Measurements from ENCODE around the gene RAB5B.
"Not testable (repeated sequence)": the region's sequence is repeated elsewhere in the genome, so short reads cannot be mapped to it uniquely, and the experiment has no call there.

The RAB5B gene

DNA sequence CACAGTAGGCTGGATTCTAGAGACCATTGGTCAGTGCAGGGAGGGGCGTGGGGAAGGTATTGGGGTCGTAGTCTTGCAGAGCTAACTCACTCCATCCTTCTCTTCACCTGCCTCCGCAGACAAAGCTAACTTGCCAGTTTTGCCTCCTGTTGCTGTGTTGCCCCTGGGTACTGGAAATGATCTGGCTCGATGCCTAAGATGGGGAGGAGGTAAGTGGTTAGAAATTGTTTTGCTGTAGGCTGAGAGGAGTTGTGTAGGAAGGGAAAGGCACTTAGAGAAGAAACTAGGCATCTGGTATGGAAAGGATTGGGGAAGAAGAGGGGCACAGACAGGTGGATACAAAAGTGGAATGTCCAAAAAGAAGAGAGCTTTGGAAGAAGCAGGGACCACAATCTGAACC, 31.8 kb upstream of the RAB5B start:
- no peak for DNase-seq

DNA sequence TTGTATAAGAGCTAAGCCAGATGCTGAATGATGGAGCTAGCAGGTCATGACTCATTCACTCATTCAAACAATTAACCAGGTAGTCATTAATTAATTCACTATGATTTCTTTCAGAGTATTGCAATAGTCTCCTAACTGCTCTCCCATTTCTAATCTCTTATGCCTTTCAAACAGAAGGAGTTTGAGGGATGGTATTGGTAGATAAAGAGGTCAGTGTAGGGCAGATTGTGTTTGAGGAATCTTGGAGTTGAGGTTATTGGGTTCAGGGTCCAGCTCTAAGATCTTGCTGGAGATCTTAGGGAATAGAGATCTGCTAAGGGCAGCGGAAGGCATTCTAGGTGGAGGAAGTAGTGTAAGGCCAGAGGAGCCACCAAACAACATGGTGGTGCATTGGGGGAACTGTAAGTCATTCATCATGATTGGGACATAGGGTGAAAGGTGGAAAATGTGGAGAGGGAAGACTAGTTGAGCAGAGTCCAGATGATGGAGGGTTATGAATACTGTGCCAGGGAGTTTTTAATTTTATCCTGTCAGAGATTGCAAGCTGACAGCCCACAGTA, 31.2 kb upstream of the RAB5B start:
- no peak for DNase-seq

GRCh38 chr12:55946553-55946952, 27.3 kb upstream of the RAB5B start:
- no peak for DNase-seq

GRCh38 chr12:55955344-55955743, 18.5 kb upstream of the RAB5B start:
- no peak for DNase-seq

DNA sequence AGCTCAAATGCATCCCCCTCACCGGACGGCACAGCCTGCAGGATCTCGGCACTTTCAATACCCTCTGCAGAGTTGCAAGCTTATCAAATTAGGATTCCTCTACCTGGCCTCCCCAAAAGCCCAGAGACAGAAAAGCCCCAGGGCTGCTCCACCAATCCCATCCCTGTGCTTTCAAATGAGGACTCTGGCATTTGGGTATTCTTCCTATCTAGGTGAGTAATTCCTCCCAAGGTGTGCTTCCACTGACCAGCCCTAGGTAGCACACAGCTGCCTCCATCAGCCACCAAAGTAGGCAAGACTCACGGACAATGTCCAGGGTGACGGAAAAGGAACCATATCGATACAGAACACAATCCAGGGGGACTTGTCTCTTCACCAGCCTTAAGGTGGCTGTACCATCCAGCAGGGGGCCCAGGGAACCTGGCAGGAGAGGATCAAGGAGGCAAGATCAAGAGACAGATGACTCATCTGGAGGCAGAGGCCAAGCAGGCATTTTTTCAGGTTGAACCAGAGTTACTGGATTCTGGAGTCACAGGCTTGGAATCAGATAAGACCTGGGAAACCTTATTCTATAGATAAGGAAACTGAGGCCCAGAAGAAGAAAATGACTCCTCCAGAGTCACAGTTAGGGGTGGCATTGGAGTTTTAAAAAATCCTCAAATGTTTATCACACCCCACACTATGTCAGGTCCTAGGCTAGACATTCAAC, 17.9 kb upstream of the RAB5B start:
- peak; percentile 46 for DNase-seq

DNA sequence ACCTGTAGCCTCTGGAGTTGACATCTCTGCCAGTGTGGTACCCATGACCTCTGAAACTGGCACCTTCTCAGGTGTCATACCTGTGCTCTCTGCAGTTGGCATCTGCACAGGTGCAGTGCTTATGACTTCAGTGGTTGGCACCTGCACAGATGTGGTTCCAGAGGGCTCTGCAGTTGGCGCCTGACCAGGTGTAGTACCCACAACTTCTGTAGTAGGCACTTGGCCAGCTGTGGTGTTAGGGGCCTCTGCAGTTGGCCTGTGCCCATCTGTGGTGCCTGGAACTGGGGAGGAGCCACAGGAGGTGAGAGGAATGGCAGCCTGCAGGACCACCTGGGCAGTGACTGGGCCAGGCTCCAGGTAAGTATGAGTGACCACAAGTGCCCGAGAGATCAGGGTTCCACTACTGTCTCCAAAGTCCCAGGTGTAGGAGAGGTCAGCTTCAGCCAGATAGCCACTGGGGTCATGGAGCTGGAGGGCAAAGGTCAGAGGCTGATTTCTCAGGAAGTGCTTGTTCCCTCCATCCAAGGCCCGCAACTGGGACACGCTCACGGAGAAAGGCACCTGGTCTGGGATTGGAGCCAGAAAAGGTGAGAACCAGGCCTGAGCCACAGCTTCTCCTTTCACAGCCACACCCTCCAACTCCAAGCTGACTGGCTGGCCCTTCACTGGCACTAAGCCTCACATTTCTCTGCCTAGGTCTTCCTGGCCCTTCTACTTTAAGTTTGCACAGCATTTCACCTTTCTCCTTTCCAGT, 16.6 kb upstream of the RAB5B start:
- DNase-seq, result no peak

DNA sequence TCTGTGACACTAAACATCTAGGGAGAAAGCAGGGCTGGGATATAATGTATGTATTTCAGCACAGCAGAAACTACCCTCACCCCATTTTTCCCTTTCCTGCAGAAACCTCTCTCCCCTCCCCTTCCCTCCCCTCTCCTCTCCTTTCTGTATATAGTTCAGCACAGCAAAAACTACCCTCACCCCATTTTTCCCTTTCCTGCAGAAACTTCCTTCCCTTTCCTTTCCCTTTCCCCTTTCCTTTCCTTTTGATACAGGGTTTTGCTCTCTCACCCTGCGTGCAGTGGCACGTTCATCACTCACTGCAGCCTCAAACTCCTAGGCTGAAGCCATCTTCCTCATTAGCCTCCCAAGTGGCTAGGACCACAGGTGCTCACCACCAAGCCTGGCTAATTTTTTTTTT, 10.1 kb upstream of the RAB5B start:
- DNase-seq, result no peak

DNA sequence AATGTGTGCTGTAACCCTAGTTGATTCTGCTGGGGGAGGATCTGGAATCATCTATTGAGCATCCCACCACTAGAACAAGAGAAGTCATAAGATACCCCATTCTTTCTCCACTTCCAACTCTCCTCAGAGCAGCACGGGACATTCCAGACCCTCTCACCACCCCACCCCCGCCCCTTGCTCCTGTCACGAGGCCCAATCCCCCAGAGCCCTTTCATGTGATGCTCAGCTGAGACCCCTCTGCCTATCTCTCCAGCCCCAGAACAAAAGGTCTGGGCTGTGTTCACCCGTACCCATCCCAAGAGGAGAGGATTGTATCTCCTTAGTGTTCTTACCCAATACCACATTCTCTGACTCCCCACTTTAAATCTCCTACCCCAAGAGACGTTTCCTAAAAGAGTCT, 8.6 kb upstream of the RAB5B start:
- DNase-seq, result no peak

- DNase-seq, result no peak
These were observed 7.9 kb upstream of the RAB5B start, which contains the start of gene PMEL for GRCh38 chr12:55965941-55966407. Gene PMEL, minus strand, starts transcription at chr12:55966042. Its CDS starts 31 bp downstream, at chr12:55966011.

DNA sequence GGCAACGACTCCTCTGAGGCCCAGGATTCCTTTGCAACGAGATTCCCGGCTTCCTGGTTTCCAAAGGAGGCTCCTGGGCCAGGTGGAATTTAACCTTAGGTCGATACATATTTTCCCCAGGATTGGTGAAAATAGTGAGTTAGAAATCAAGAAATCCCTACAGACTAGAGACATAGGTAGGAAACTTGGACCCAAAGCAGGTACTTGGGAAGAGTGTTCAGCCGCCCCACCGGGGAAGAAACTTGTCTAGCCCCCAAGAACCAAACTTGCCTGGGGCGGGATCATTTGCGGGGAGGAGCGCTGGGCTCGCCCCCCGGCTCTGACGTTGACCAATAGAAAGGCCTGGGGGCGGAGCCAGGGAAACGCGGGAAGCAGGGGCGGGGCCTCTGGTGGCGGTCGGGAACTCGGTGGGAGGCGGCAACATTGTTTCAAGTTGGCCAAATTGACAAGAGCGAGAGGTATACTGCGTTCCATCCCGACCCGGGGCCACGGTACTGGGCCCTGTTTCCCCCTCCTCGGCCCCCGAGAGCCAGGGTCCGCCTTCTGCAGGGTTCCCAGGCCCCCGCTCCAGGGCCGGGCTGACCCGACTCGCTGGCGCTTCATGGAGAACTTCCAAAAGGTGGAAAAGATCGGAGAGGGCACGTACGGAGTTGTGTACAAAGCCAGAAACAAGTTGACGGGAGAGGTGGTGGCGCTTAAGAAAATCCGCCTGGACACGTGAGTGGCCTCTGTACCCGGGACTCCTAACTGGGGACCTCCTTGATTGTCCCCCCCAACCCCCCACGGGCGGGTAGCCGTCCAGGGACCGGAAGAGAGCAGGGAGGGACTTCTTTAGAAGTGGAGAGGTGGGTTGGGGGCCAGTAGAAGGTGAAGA, 7.2 kb upstream of the RAB5B start, which contains the start of gene CDK2:
CDK2 (plus strand) TSS at position 423 of the 874 bp plus-strand sequence; CDS start at position 602, 179 bp downstream.
- DNase-seq, result peak; percentile 77

- DNase-seq, result no peak
These were observed 4.5 kb upstream of the RAB5B start for GRCh38 chr12:55969356-55969755.

GRCh38 chr12:55970775-55971174, 3.1 kb upstream of the RAB5B start:
- DNase-seq, result peak; percentile 10

DNA sequence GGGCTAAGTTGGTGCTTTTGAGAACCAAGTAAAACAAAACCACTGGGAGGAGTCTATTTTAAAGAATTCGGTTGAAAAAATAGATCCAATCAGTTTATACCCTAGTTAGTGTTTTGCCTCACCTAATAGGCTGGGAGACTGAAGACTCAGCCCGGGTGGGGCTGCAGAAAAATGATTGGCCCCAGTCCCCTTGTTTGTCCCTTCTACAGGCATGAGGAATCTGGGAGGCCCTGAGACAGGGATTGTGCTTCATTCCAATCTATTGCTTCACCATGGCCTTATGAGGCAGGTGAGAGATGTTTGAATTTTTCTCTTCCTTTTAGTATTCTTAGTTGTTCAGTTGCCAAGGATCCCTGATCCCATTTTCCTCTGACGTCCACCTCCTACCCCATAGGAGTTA, 1.8 kb upstream of the RAB5B start:
- DNase-seq, result peak; percentile 65

DNA sequence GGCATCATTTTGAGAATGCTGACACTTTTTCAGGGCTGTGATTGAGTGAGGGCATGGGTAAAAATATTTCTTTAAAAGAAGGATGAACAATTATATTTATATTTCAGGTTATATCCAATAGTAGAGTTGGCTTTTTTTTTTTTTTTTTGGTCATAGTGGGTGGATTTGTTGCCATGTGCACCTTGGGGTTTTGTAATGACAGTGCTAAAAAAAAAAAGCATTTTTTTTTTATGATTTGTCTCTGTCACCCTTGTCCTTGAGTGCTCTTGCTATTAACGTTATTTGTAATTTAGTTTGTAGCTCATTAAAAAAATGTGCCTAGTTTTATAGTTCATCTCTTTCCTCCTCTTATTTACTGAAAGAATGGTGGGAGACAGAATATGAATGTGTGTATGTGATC, 1.4 kb upstream of the RAB5B start:
- no peak for DNase-seq

- no peak for DNase-seq
These were observed 823 bp upstream of the RAB5B start for GRCh38 chr12:55972911-55973598.

GRCh38 chr12:55974308-55974730, 441 bp downstream of the RAB5B start:
- peak; percentile 25 for DNase-seq

DNA sequence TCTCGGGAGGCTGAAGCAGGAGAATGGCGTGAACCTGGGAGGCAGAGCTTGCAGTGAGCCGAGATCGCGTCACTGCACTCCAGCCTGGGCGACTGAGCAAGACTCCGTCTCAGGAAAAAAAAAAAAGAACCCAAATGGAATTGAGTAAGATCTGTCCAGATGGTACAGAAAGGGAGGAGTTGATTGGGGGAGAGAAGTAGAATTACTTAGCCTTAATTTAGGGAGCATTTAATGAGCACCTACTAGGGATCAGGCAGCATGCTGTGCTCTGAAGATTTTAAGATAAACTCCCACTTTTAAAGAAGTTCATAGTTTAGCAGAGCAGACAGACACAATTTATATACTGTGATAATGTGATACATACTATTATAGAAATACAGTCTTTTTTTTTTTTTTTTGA, 4.5 kb downstream of the RAB5B start:
- no peak for DNase-seq

DNA sequence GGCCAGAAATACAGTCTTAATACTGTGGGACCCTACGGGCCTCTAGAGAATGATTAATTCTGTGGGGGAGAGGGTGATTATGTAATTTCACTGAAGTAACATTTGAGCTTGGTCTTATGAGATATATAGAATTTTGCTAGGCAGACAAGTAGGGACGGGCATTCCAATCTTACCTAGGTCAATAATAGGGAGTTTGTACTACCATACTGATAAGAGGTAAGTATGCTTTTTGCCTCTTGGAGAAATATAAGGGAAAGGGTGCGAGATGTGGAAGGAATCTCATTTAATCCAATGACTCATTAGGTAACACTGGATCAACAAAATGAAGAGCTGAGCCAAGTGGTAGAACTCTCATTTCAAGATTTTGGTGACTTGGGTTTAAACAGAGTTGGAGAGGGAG, 5.2 kb downstream of the RAB5B start:
- no peak for DNase-seq

DNA sequence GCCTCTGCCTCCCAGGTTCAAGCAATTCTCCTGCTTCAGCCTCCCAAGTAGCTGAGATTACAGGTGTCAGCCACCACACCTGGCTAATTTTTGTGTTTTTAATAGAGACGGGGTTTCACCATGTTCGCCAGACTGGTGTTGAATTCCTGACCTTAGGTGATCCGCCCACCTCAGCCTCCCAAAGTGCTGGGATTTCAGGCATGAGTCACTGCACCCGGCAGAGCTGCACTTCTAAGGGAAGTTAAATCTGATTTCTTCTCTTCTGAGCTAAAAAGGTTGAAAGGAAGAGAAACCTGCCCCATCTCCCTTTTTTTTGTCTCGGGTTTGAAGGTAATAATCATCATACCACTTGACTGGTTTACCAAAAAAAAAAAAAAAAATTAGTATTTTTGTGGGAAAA, 8.0 kb downstream of the RAB5B start:
- DNase-seq, result not testable (repeated sequence)

DNA sequence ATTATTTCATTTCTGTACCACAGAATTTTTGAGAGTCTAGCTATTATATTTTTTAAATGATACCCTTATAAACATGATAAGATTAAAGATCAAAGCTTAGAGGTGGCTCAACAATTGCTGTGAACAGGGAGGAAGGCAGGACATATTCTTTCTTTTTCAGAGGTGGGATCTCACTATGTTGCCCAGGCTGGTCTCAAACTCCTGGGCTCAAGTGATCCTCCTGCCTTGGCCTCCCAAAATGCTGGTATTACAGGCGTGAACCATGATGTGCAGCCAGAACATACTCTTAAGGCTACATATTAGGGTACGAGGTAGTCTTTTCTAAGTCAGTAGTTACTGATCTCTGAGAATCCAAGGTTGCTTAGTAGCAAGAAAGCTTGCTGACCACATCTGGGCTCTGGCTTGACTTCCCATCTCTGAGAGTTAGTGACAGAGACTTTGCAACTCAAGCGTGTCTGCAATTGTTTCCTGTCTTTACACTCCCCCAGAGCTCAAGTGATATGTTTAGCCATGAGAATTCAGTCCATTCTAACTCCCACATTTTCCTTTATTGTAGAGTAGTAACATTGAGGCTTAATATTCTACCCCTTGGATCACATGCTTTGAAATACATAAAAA, 8.6 kb downstream of the RAB5B start:
- no peak for DNase-seq

- no peak for DNase-seq
These were observed 9.5 kb downstream of the RAB5B start for GRCh38 chr12:55983232-55983842.

All from fibroblast of skin of right quadriceps (primary cell).